B cell (primary cell): ENCODE measurements around the gene TLE7.

Experiments used
- EZH2 ChIP-seq: IDR thresholded peaks from 2 replicates; pipeline ENCODE4 v1.6.1; 2012; ENCODE audit warnings: borderline replicate concordance, low read depth, mild to moderate bottlenecking, moderate library complexity, low read length; ENCODE audit not compliant: insufficient read depth, poor library complexity, severe bottlenecking
- TF ChIP-seq, protein P1 (sequence below): fragments of 200-600 bp; IDR thresholded peaks from one replicate; pipeline ENCODE4 v1.8.0; 2022; ENCODE audit warnings: antibody characterized with exemption, mild to moderate bottlenecking

DNA sequence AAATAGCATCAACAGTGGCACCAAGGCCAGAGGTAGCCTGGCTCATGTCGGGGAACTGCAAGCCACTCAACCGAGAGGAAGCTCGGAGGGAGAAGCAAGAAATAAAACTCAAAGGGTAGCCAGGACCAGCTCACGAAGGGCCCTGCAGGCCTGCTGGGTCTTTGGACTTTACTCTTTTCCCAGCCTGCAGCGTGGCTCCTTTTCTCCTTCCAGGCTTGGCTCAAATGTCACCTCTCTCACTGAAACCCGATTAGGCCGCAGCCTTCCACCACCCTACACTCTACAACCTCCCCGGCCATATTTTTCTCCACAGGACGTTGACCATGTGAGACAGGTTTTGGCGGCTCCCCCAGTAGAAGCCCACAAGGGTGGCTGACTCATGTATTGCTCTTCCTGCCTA lies 45.3 kb downstream of the TLE7 start:
- TF ChIP-seq, protein P1, sequence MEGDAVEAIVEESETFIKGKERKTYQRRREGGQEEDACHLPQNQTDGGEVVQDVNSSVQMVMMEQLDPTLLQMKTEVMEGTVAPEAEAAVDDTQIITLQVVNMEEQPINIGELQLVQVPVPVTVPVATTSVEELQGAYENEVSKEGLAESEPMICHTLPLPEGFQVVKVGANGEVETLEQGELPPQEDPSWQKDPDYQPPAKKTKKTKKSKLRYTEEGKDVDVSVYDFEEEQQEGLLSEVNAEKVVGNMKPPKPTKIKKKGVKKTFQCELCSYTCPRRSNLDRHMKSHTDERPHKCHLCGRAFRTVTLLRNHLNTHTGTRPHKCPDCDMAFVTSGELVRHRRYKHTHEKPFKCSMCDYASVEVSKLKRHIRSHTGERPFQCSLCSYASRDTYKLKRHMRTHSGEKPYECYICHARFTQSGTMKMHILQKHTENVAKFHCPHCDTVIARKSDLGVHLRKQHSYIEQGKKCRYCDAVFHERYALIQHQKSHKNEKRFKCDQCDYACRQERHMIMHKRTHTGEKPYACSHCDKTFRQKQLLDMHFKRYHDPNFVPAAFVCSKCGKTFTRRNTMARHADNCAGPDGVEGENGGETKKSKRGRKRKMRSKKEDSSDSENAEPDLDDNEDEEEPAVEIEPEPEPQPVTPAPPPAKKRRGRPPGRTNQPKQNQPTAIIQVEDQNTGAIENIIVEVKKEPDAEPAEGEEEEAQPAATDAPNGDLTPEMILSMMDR, result no peak
- TF ChIP-seq EZH2, result no peak
